HG03442 (cell line): ENCODE measurements around the gene MCF2L2.

Source experiments
- ATAC-seq: cut with Tn5 transposase; IDR thresholded peaks from one replicate; pipeline ENCODE4 v1.9.1; 2021; ENCODE audit warnings: mild to moderate bottlenecking, moderate library complexity; ENCODE audit not compliant: unreplicated experiment

Gene MCF2L2

DNA sequence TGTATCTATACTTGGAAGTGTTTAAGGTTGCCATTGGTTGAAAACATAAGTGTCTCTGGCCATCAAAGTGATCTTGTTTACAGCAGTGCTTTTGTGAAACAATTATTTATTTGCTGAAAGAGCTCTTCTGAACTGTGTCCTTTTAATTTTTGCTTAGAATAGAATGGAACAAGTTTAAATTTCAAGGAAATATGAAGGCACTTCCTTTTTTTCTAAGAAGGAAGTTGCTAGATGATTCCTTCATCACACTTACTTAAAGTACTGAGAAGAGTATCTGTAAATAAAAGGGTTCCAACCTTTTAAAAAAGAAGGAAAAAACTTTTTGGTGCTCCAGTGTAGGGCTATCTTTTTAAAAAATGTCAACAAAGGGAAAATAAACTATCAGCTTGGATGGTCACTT, 155.6 kb downstream of the MCF2L2 start:
- ATAC-seq = no peak

DNA sequence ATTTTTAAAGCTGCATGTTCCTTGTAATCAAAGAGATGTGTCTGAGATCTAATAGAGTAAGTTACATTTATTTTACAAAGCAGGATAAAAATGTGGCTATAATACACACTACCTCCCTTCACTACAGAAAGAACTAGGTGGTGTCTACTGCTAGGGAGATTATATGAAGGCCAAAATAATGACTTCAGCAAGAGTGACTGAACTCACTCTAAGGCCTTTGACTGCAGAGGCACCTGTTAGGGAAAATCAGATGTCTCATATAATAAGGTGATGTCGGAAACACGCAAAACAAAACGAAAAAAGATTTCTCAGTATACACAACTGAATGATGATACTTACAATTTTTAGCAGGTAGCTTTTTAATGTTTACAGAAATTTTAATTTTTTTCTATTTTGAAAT, 156.3 kb downstream of the MCF2L2 start:
- no peak for ATAC-seq

DNA sequence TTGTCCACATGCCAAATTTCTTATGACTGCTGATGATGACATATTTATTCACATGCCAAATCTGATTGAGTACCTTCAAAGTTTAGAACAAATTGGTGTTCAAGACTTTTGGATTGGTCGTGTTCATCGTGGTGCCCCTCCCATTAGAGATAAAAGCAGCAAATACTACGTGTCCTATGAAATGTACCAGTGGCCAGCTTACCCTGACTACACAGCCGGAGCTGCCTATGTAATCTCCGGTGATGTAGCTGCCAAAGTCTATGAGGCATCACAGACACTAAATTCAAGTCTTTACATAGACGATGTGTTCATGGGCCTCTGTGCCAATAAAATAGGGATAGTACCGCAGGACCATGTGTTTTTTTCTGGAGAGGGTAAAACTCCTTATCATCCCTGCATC, 158.1 kb downstream of the MCF2L2 start:
- ATAC-seq = no peak

GRCh38 chr3:183269345-183269744, 159.1 kb downstream of the MCF2L2 start:
- ATAC-seq = no peak

DNA sequence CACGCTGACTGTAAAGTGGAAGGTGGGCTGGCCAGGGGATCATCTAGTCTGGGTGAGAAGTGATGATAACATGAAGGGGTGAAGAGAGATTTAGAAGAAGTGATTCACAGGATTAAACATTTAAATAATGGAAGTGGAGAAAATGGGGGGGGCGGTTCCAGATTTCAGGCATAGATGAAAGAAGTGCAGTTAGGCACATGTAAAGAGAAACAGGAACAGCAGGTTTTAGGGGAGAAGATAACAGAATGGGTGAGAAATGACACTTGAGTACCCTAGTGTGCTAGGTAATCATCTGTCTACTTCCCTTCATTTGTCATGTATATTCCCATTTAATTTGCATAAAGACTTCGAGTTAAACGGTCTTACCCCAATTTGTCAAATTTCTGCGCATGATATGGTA, 160.1 kb downstream of the MCF2L2 start:
- no peak for ATAC-seq

DNA sequence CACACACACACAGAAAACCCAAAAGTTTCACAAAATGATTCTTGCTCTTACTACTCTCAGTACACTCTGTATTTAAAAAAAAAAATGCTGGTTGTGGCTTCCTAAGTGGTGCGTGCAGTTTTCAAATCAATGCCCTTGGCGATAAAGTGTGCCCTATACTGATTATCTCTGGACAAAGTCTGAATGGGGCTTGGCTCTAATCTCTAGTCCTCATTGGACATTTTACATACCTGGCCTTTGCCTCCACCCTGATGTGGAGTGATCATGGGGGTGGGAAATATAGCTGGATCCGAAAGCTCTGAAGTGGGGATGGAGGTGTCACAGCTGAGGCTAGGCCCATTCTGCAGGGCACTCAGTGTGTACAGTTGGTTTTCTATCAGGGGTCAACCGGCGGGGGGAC, 161.3 kb downstream of the MCF2L2 start:
- ATAC-seq = no peak

DNA sequence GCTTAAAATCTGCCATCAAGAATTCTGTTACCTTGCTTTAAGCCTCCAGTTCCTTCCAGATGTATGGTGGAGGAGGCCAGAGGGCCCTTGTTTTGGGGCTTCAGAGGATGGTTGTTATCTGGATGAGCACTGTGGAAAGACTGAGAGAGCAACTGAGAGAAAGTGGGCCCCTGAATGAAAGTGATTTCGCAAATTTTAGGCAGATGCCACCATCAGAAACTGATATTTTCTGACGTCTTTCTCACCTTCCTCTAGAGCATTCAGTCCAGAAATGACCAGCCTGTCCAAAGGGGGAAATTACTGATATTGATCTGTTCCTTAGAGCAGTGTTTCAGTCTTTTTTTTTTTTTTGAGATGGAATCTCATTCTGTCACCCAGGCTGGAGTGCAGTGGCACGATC, 162.0 kb downstream of the MCF2L2 start:
- no peak for ATAC-seq

DNA sequence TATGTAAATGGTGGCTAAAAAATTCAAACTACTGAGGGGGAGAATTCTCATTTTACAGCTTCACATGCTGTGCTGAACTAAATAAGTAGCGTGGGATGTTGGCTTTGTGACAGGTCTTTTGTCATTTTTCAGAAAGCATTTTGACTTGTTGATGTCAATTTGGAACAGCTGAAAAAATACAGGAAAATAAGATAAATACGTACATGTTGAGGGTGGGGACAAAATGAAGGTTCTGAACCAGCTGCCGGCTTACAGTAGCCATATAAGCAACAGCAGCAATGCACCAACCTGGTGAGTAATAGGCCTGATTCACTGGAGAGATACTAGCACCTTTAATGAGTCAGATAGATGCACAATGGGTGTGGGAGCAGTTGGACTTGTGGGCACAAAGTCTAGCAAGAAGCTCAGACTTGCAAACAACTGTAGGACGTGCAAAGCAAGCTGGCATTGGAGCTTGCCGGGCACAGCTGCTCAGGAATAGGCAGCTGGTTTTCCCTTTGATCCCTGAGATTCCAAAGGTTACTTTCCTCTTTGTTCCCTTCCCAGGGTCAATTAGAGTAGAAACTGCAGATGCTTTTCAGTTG, 162.5 kb downstream of the MCF2L2 start:
- no peak for ATAC-seq

GRCh38 chr3:183265157-183265642, 163.2 kb downstream of the MCF2L2 start:
- ATAC-seq = no peak

DNA sequence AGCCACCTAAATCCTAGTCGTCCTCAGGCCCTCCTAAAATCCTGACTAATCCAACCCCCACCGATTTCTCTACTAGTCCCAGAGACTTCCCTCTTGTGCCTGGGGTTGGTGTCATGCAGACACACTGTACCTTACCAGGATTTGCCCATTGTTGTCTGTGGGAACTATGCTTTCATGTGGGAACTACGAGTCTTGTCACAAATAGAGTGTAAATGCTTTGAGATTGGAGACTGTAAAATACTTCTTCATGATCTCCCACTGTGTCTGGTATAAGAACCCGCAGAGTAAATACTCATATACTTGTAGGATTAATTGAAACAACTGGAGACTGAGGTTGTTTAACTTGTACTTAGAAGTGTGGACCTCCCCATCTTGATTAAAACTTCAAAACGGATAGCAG, 164.2 kb downstream of the MCF2L2 start:
- ATAC-seq = no peak

DNA sequence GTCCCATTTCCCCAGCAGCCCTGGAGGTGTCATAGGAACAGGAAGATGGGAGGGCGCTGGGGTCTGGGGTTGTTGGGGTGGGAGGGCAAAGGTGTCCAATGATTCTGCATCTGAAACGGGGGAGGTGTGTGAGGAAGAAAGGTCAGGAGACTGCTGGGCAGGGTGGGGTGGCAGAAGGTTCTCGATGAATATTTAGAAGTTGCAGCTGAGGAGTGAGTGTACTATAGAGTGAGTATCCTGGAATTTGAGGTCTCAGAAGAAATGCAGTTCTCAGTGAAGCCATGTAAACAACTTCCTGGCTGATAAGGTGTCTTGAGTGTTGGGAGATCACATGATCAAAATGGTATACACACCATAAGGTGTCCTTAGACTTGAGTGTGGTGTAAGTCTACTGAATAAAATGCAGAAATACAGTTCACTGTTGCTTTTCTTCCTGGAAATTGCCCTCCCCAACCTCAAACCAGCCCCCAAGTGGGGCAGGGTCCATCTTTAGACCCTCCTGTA, 165.5 kb downstream of the MCF2L2 start:
- ATAC-seq = no peak

DNA sequence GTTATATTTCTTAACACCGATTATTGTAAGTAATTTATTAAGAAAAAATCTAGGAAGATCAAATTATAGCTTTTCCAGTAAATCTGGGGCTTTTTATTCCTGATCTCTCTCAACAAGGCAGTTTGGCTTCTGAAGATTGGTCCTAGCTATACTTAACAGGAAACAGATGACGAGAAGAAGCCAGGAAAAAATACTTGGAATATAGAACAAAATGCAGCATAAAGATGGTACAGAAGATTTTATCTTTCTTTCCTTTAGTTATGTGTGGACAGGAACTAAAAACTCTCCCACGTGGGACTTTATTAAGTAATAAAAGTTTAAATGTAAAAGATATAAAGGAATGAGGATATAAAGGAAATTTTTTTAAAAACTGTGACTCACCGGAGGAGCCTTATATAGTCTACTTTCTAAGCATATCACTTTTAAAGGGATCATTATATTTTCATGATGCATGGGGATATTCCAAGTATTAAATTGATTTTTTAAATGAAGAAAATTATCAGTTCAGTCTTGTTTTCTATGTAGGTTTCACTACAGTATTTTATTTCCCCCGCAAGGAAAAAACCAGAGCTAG, 167.2 kb downstream of the MCF2L2 start:
- ATAC-seq = no peak

DNA sequence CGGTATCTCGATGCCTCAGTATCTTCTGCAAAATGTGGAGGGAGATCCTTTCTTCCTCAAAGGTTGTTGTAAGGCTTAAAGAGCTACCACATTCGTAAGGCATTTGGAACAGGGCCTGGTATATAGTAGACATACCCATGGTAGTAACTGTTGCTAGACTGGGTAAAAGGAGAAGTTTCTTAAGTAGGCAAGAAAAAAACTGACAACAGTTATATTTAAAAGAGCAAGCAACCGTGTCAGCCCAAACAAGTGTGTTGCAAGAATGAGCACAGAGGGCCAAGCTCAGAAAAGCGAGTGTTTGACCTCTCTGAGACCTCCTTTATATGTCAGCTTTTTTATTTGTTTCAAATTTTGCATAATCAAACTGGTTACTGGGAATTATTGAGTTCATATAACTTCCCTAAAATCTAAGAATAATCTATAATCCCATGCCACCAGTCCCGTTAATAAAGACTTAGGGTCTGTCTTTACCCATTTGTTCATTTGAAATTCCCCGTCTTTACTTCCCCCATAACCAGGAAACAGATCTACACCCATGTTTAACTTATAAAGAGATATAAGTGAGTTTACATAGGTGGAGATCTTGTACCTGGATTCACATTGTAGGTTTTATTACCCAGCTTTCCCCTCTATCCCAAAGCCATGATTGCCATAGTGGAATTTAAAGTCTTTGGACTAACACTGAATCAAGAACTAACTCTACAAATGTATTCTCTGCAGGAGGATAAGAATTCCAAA, 168.1 kb downstream of the MCF2L2 start:
- no peak for ATAC-seq

- ATAC-seq = no peak
Observed at GRCh38 chr3:183259621-183260020, 168.8 kb downstream of the MCF2L2 start.

GRCh38 chr3:183259087-183259486, 169.3 kb downstream of the MCF2L2 start:
- no peak for ATAC-seq

DNA sequence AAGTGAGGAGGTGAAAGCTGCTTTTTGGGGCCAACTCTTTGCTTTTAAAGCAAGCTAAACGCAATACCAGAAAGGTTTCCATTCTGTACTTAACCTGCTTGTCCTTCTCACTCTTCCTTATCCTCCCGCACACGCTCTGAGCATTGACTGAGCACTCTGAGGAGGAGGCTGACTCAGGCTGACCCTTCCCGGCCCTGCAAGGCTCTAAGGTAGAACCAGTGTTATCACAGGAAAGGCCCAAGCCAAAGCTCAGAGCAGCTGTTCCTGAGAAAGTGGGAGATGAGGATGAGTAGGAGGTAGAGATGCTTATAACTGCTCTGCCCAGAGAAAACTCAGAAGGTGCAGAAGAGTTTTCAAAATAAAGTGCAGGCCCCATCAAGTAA, 173.1 kb downstream of the MCF2L2 start:
- ATAC-seq = no peak

GRCh38 chr3:183254487-183255347, 173.7 kb downstream of the MCF2L2 start:
- no peak for ATAC-seq

GRCh38 chr3:183253528-183254486, 174.6 kb downstream of the MCF2L2 start:
- ATAC-seq = no peak

GRCh38 chr3:183252973-183253527, 175.4 kb downstream of the MCF2L2 start, which contains the start of gene B3GNT5:
Gene B3GNT5, plus strand, starts transcription at chr3:183253253. Its CDS starts 16,546 bp downstream, at chr3:183269799.
- ATAC-seq = no peak
